Ascending aorta (tissue), 2 donors: ENCODE measurements around the gene SLC45A1. TPM values are rescaled to one million over a fixed set of nuclear protein-coding genes. Genes with fewer than 3 reads are reported as not detected.

Experiments
- DNase-seq, 2 donors: peaks; one replicate each; pipeline ENCODE4 v3.0.0-alpha.2; 2019; ENCODE audit warnings: low spot score in 2 of 2
- H3K27ac ChIP-seq, 2 donors: fragments of 200-600 bp; sonication (generic); one replicate each; pipeline ENCODE4 v1.5.1; 2016 to 2017; ENCODE audit warnings: mild to moderate bottlenecking in 1 of 2
- H3K27me3 ChIP-seq: fragments of 200-600 bp; sonication (generic); one replicate; pipeline ENCODE4 v1.5.1; 2017
- H3K36me3 ChIP-seq, 2 donors: fragments of 200-600 bp; sonication (generic); one replicate each; pipeline ENCODE4 v1.5.1; 2016
- H3K4me1 ChIP-seq, 2 donors: fragments of 200-600 bp; sonication (generic); one replicate each; pipeline ENCODE4 v1.5.1; 2016 to 2017; ENCODE audit warnings: mild to moderate bottlenecking in 1 of 2
- H3K4me3 ChIP-seq, 2 donors: fragments of 200-600 bp; sonication (generic); one replicate each; pipeline ENCODE4 v1.5.1; 2016 to 2017; ENCODE audit warnings: mild to moderate bottlenecking in 1 of 2
- H3K9me3 ChIP-seq, 2 donors: fragments of 200-600 bp; sonication (generic); one replicate each; pipeline ENCODE4 v1.5.1; 2016
- intact Hi-C: fragments of 100-400 bp; cut with DNase I; formaldehyde crosslinking; loops from one replicate; pipeline ENCODE4 v1.15.1; 2023
- total RNA-seq: library from RNA; depleted of rRNA; stranded (reverse); fragments of >200 nt; gene quantifications from one replicate; pipeline ENCODE4 v1.1.0, GENCODE V29; 2016
- TF ChIP-seq, protein P1 (sequence below), 3 experiments: fragments of 200-600 bp in 2 of 3; fragments of 450-650 bp in 1 of 3; sonication (generic) in 2 of 3; IDR thresholded peaks; one replicate each; pipeline ENCODE4 v1.5.1; 2016 to 2019; ENCODE audit warnings: antibody characterized with exemption in 3 of 3, mild to moderate bottlenecking in 1 of 3, moderate library complexity in 1 of 3

The SLC45A1 gene
- total RNA-seq, 1 donor from 2014 or later = 3.2 TPM

DNA sequence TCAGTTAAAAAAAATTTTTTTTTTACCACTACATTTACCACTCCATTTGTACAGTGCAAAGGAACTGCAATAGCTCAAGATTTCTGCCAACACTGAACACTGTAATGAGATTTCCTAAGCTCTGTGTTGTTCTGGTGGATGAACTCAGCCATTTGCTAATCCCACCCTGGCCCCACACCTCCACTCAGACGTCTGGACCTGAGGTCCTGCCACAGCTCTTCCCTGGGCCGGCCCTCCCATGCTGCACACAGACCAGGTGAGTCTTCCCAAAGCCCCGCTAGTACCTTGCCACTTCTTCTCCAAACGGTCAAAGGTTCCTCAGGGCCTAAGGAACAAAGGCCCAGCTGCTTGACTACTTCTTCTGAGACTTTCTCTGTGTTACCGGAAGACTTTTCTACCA is 56.4 kb downstream of the SLC45A1 start:
- Histone ChIP-seq H3K36me3 (no peaks in the 10 kb centered on the region), H3K9me3 (no peaks in the 10 kb centered on the region), H3K4me1 (peaks cover 23 to 68% of the 10 kb centered on the region in 2 donors), H3K27ac (peak overlapping the region; percentile 88 to 91), H3K4me3 (peak overlapping the region; percentile 31 to 53), H3K27me3 (no peaks in the 10 kb centered on the region)
- TF ChIP-seq, protein P1, sequence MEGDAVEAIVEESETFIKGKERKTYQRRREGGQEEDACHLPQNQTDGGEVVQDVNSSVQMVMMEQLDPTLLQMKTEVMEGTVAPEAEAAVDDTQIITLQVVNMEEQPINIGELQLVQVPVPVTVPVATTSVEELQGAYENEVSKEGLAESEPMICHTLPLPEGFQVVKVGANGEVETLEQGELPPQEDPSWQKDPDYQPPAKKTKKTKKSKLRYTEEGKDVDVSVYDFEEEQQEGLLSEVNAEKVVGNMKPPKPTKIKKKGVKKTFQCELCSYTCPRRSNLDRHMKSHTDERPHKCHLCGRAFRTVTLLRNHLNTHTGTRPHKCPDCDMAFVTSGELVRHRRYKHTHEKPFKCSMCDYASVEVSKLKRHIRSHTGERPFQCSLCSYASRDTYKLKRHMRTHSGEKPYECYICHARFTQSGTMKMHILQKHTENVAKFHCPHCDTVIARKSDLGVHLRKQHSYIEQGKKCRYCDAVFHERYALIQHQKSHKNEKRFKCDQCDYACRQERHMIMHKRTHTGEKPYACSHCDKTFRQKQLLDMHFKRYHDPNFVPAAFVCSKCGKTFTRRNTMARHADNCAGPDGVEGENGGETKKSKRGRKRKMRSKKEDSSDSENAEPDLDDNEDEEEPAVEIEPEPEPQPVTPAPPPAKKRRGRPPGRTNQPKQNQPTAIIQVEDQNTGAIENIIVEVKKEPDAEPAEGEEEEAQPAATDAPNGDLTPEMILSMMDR (IDR thresholded peaks at IDR 0.05) = no peak
- no peak for DNase-seq
- intact Hi-C loops = loop anchor here (5.0 kb wide), 1 partner anchor 48 kb away; no protein-coding TSS in a partner anchor

DNA sequence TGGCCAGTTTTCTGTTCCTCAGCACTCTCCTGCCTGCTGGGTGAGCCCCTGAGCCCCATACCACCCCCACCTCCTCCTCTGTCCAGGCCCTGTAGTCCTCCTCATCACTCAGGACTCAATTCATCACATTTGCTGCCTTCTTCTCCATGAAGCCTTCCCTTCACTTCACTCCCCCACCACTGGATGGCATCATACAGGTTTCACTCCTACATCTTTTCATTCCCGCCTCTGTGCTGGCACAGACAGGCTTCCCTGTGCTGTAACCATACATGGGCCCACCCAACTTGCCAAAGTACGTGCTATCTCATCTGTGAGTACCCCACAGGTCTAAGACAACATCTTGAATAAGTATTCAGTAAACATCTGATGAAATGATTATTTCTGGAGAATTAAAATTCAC is 56.9 kb downstream of the SLC45A1 start:
- DNase-seq = no peak
- intact Hi-C loops = loop anchor here (5.0 kb wide), 1 partner anchor 47 kb away; no protein-coding TSS in a partner anchor
- H3K4me3 ChIP-seq = no peak overlapping the region
- peak overlapping the region; percentile 88 to 91 for H3K27ac ChIP-seq
- H3K9me3 ChIP-seq = no peaks in the 10 kb centered on the region
- TF ChIP-seq, protein P1 (IDR thresholded peaks at IDR 0.05) = peak in 2 of 3 experiments; percentile 11 to 23
- no peaks in the 10 kb centered on the region for H3K36me3 ChIP-seq
- H3K27me3 ChIP-seq = no peaks in the 10 kb centered on the region
- H3K4me1 ChIP-seq = peaks cover 26 to 68% of the 10 kb centered on the region in 2 donors

DNA sequence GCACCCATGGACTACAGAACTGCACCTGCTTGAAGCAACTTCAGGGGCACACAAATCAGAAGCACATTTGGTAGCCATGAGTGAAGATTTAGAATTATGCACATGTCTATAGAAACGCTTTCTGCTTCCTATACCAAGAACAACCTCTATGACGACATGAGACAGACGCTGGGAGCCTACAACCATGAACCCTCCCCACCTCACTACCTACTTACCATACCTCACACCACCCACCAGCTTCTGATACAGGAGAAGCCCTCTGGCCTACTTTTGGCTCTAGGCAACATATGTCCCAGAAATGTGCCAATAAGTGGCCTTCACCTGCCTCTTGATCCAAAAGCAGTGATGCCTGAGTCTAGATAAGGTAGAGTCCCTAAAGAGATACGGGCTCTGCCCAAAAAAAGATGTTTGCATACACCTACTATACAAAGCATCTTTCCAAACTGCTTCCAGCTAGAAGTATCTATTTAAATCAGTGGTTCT is 58.5 kb downstream of the SLC45A1 start:
- TF ChIP-seq, protein P1 (IDR thresholded peaks at IDR 0.05) = no peak
- no peak overlapping the region for H3K4me3 ChIP-seq
- no peaks in the 10 kb centered on the region for H3K36me3 ChIP-seq
- intact Hi-C loops = no loop called here
- H3K9me3 ChIP-seq = no peaks in the 10 kb centered on the region
- peak overlapping the region; percentile 33 to 88 for H3K27ac ChIP-seq
- DNase-seq = no peak
- H3K4me1 ChIP-seq = peaks cover 28 to 68% of the 10 kb centered on the region in 2 donors
- H3K27me3 ChIP-seq = no peaks in the 10 kb centered on the region

DNA sequence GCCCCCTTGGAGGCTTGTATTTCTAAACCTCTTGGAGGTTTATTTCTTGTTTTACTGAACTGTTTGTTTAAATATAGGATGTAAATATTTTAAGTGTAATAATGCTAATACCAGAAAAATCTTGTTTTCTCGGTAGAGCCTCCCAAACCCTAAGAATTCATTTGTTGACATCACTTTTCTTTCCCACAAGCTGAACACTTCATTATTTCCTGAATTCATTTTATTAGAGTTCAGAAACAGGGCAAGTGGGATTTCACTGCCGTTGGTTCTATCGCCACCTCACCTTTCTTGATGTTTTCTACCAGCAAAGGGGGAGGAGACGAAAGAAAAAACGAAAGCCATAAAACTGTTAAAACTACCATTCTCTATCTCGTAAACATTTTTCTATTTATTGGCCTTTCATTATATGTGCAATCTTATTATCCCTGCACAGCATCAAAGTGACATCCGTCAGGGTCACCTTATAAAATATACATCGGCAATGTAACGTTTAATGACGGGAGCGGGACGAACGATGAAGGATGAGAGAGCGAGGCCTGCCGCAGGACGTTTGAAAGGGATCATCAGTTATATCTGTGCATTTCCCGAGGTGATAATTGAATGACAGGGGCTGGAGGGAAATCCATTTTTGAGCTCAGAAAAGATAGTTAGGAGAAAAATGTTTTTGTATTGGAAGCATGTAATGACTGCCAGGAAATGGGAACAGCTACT is 59.5 kb downstream of the SLC45A1 start:
- H3K4me1 ChIP-seq = peaks cover 19 to 68% of the 10 kb centered on the region in 2 donors
- no peaks in the 10 kb centered on the region for H3K9me3 ChIP-seq
- intact Hi-C loops = no loop called here
- TF ChIP-seq, protein P1 (IDR thresholded peaks at IDR 0.05) = no peak
- no peak overlapping the region for H3K4me3 ChIP-seq
- H3K36me3 ChIP-seq = no peaks in the 10 kb centered on the region
- H3K27me3 ChIP-seq = no peaks in the 10 kb centered on the region
- DNase-seq = no peak
- peak overlapping the region in 1 of 2 donors; percentile 39 for H3K27ac ChIP-seq

DNA sequence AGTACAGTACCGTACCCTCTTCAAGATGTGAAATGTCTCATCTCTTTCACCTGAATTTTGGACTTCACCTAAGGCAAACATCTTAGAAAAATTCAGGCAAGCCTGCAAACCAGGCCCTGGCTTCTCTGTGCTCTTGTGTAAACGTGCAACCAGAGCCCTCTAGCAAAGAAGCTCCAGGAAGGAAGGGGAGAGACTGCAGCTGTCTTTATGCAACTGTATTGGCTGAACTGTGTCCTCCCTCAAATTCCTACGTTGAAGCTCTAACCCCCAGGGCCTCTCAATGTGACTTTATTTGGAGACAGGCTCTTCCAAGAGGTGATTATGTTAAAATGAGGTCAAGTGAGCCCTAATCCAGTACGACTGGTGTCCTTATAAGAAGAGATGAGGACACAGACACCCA is 60.3 kb downstream of the SLC45A1 start:
- no peak for DNase-seq
- Histone ChIP-seq H3K4me1 (peaks cover 15 to 65% of the 10 kb centered on the region in 2 donors), H3K9me3 (no peaks in the 10 kb centered on the region), H3K27ac (peak overlapping the region; percentile 39 to 61), H3K27me3 (no peaks in the 10 kb centered on the region), H3K36me3 (no peaks in the 10 kb centered on the region), H3K4me3 (no peak overlapping the region)
- intact Hi-C loops = no loop called here
- TF ChIP-seq, protein P1 (IDR thresholded peaks at IDR 0.05) = no peak
